ENCODE results near the gene RMC1. TPM values are rescaled to one million over a fixed set of nuclear protein-coding genes. Genes with fewer than 3 reads are reported as not detected.

The RMC1 gene
- total RNA-seq, 1 experiment from 2014 or later = 12.9 TPM

GRCh38 chr18:23548719-23549118 is 45.4 kb downstream of the RMC1 start:
- Mint-ChIP-seq H3K9me3 (ENCODE audit: unreplicated experiment) (no peaks in the 10 kb centered on the region), H3K27me3 (ENCODE audit: insufficient read depth, unreplicated experiment) (no peaks in the 10 kb centered on the region), H3K4me1 (ENCODE audit: low read depth, unreplicated experiment) (peaks cover 7% of the 10 kb centered on the region), H3K4me3 (ENCODE audit: unreplicated experiment) (no peak overlapping the region), H3K27ac (ENCODE audit: unreplicated experiment) (no peak overlapping the region), H3K36me3 (ENCODE audit: insufficient read depth, unreplicated experiment) (peaks cover 47% of the 10 kb centered on the region)
- H3K27me3 ChIP-seq (replicated peaks; ENCODE audit: control insufficient read depth, insufficient read depth, low read length) = no peaks in the 10 kb centered on the region
- DNase-seq = no peak
- intact Hi-C loops (cut with micrococcal nuclease; ENCODE audit: unreplicated experiment) = no loop called here
- no peaks in the 10 kb centered on the region for H3K4me1 ChIP-seq
- no peak overlapping the region for H3K4me3 ChIP-seq (ENCODE audit: low read depth, low read length)
- BruUV-seq (replicated peaks) = no TSS peak
- ChIA-PET POLR2A (no interaction called here), CTCF (no interaction called here)
- TF ChIP-seq, protein P1, sequence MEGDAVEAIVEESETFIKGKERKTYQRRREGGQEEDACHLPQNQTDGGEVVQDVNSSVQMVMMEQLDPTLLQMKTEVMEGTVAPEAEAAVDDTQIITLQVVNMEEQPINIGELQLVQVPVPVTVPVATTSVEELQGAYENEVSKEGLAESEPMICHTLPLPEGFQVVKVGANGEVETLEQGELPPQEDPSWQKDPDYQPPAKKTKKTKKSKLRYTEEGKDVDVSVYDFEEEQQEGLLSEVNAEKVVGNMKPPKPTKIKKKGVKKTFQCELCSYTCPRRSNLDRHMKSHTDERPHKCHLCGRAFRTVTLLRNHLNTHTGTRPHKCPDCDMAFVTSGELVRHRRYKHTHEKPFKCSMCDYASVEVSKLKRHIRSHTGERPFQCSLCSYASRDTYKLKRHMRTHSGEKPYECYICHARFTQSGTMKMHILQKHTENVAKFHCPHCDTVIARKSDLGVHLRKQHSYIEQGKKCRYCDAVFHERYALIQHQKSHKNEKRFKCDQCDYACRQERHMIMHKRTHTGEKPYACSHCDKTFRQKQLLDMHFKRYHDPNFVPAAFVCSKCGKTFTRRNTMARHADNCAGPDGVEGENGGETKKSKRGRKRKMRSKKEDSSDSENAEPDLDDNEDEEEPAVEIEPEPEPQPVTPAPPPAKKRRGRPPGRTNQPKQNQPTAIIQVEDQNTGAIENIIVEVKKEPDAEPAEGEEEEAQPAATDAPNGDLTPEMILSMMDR (IDR thresholded peaks at IDR 0.05; ENCODE audit: insufficient read depth in 1 of 2, low read depth in 1 of 2, low read length in 1 of 2, severe bottlenecking in 1 of 2, unreplicated experiment in 1 of 2) = no peak
- no peaks in the 10 kb centered on the region for H3K36me3 ChIP-seq (ENCODE audit: control insufficient read depth, insufficient read depth, low read length)
- H3K9me3 ChIP-seq = no peaks in the 10 kb centered on the region

DNA sequence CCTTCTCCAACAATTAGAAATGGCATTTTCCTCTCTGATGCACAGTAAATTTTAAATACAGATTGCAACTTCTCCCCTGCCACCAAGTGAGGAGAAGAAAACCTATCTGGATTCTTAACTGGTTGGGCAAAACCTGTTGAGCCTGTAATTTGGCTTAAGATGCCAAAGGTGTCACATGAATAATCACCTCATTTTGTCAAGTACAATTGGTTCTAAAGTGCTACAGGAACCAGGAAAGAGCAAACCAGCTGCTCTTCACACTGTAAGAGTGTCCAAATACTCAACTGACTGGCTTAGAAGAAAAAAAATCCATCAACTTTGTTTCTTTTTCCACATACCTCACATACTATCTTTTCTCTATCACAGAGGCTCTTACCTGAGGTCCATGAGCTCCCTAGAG is 47.6 kb downstream of the RMC1 start:
- no peaks in the 10 kb centered on the region for H3K27me3 ChIP-seq (replicated peaks; ENCODE audit: control insufficient read depth, insufficient read depth, low read length)
- no TSS peak for BruUV-seq (replicated peaks)
- no peaks in the 10 kb centered on the region for H3K4me1 ChIP-seq
- Mint-ChIP-seq H3K4me3 (ENCODE audit: unreplicated experiment) (no peak overlapping the region), H3K27ac (ENCODE audit: unreplicated experiment) (no peak overlapping the region), H3K36me3 (ENCODE audit: insufficient read depth, unreplicated experiment) (peaks cover 41% of the 10 kb centered on the region), H3K9me3 (ENCODE audit: unreplicated experiment) (no peaks in the 10 kb centered on the region), H3K4me1 (ENCODE audit: low read depth, unreplicated experiment) (peaks cover 7% of the 10 kb centered on the region), H3K27me3 (ENCODE audit: insufficient read depth, unreplicated experiment) (no peaks in the 10 kb centered on the region)
- ChIA-PET CTCF (no interaction called here), POLR2A (no interaction called here)
- no peak overlapping the region for H3K4me3 ChIP-seq (ENCODE audit: low read depth, low read length)
- H3K9me3 ChIP-seq = no peaks in the 10 kb centered on the region
- H3K36me3 ChIP-seq (ENCODE audit: control insufficient read depth, insufficient read depth, low read length) = no peaks in the 10 kb centered on the region
- TF ChIP-seq, protein P1 (IDR thresholded peaks at IDR 0.05; ENCODE audit: insufficient read depth in 1 of 2, low read depth in 1 of 2, low read length in 1 of 2, severe bottlenecking in 1 of 2, unreplicated experiment in 1 of 2) = no peak
- intact Hi-C loops (cut with micrococcal nuclease; ENCODE audit: unreplicated experiment) = no loop called here
- DNase-seq = no peak

- BruUV-seq (replicated peaks) = no TSS peak
- H3K4me3 Mint-ChIP-seq (ENCODE audit: unreplicated experiment) = no peak overlapping the region
Observed at GRCh38 chr18:23551978-23552377, 48.7 kb downstream of the RMC1 start.

More at GRCh38 chr18:23551978-23552377, 48.7 kb downstream of the RMC1 start:
- Histone ChIP-seq H3K4me3 (ENCODE audit: low read depth, low read length) (no peak overlapping the region), H3K36me3 (ENCODE audit: control insufficient read depth, insufficient read depth, low read length) (no peaks in the 10 kb centered on the region), H3K27me3 (replicated peaks; ENCODE audit: control insufficient read depth, insufficient read depth, low read length) (no peaks in the 10 kb centered on the region), H3K9me3 (no peaks in the 10 kb centered on the region), H3K4me1 (no peaks in the 10 kb centered on the region)
- ChIA-PET POLR2A (interaction anchor here (0.6 kb wide), 1 partner anchor 25 kb away, joined by 4 read pairs; no protein-coding TSS in a partner anchor), CTCF (no interaction called here)
- Mint-ChIP-seq H3K9me3 (ENCODE audit: unreplicated experiment) (no peaks in the 10 kb centered on the region), H3K36me3 (ENCODE audit: insufficient read depth, unreplicated experiment) (peaks cover 41% of the 10 kb centered on the region), H3K27me3 (ENCODE audit: insufficient read depth, unreplicated experiment) (no peaks in the 10 kb centered on the region), H3K27ac (ENCODE audit: unreplicated experiment) (no peak overlapping the region), H3K4me1 (ENCODE audit: low read depth, unreplicated experiment) (peaks cover 7% of the 10 kb centered on the region)
- TF ChIP-seq, protein P1 (IDR thresholded peaks at IDR 0.05; ENCODE audit: insufficient read depth in 1 of 2, low read depth in 1 of 2, low read length in 1 of 2, severe bottlenecking in 1 of 2, unreplicated experiment in 1 of 2) = no peak
- intact Hi-C loops (cut with micrococcal nuclease; ENCODE audit: unreplicated experiment) = no loop called here
- no peak for DNase-seq

Measured in Caco-2 (cell line).